H1 (cell line): ENCODE measurements around the gene GPR141. TPM values are rescaled to one million over a fixed set of nuclear protein-coding genes. Genes with fewer than 3 reads are reported as not detected.

Experiments used
- CTCF ChIA-PET: fragments of 300-600 bp; sonication (Branson Sonifier 250); formaldehyde crosslinking; loops from one replicate; lab custom pipeline; 2021; ENCODE audit not compliant: partially characterized antibody; lab: Charles Lee
- POLR2A ChIA-PET: fragments of 300-600 bp; sonication (Branson Sonifier 250); formaldehyde crosslinking; loops from one replicate; lab custom pipeline; 2021; ENCODE audit warnings: inconsistent platforms; ENCODE audit not compliant: partially characterized antibody; lab: Charles Lee
- DNase-seq, 2 experiments: peaks; one replicate each; pipeline versions ENCODE4 v3.0.0 to v3.0.0-alpha.2; 2010 to 2022; ENCODE audit warnings: low spot score in 2 of 2, low read depth in 1 of 2, mixed read lengths in 1 of 2
- FAIRE-seq: peaks from 2 replicates; lab custom pipeline; 2011; peaks lifted over from hg19 to GRCh38; lab: Jason Lieb, UNC
- H2AFZ ChIP-seq: 2 replicates; pipeline ENCODE4 v1.8.1; 2012; ENCODE audit warnings: low read length, inconsistent platforms
- H2AK5ac ChIP-seq: 2 replicates; pipeline ENCODE4 v1.6.1; 2013; ENCODE audit warnings: low read depth, low read length
- H2BK120ac ChIP-seq: replicated peaks from 2 replicates; pipeline ENCODE3; 2013; ENCODE audit warnings: low read depth, low read length, inconsistent platforms
- H2BK12ac ChIP-seq: 2 replicates; pipeline ENCODE4 v1.6.1; 2013; ENCODE audit warnings: low read depth, low read length
- H2BK15ac ChIP-seq: 2 replicates; pipeline ENCODE4 v1.6.1; 2013; ENCODE audit warnings: low read length
- H2BK20ac ChIP-seq: 2 replicates; pipeline ENCODE4 v1.6.1; 2013; ENCODE audit warnings: low read length
- H2BK5ac ChIP-seq: 2 replicates; pipeline ENCODE4 v1.6.1; 2013; ENCODE audit warnings: low read depth, low read length
- H3K14ac ChIP-seq: 2 replicates; pipeline ENCODE4 v1.6.1; 2013; ENCODE audit warnings: inconsistent platforms; ENCODE audit not compliant: insufficient read length
- H3K18ac ChIP-seq: 2 replicates; pipeline ENCODE4 v1.6.1; 2013; ENCODE audit warnings: low read length; ENCODE audit errors: extremely low read depth
- H3K23ac ChIP-seq: 2 replicates; pipeline ENCODE4 v1.6.1; 2013; ENCODE audit warnings: inconsistent platforms; ENCODE audit not compliant: insufficient read length
- H3K23me2 ChIP-seq: 2 replicates; pipeline ENCODE4 v1.6.1; 2013; ENCODE audit warnings: low read depth, low read length
- H3K27ac ChIP-seq: 2 replicates; pipeline ENCODE4 v1.6.1; 2011; ENCODE audit warnings: low read depth, low read length, inconsistent platforms
- H3K27me3 ChIP-seq, 4 experiments: replicated peaks in 1 of 4; 1 replicate in 1 of 4; 2 replicates in 3 of 4; pipeline versions ENCODE4 v1.6.1 to v1.8.1; 2011 to 2013; ENCODE audit warnings: low read length in 3 of 4, mild to moderate bottlenecking in 3 of 4, inconsistent platforms in 2 of 4, mixed read lengths in 2 of 4, moderate library complexity in 1 of 4; ENCODE audit not compliant: control insufficient read depth in 3 of 4, insufficient read depth in 3 of 4; ENCODE audit errors: extremely low read depth in 1 of 4
- H3K36me3 ChIP-seq, 4 experiments: 2 replicates each; pipeline versions ENCODE4 v1.6.1 to v1.8.1; 2011 to 2013; ENCODE audit warnings: mild to moderate bottlenecking in 4 of 4, low read length in 3 of 4, moderate library complexity in 2 of 4, control low read depth in 1 of 4, inconsistent platforms in 1 of 4; ENCODE audit not compliant: insufficient read depth in 4 of 4, control insufficient read depth in 2 of 4
- H3K4ac ChIP-seq: replicated peaks from 2 replicates; pipeline ENCODE3; 2013; ENCODE audit warnings: low read length, low read depth, mixed read lengths, inconsistent platforms; ENCODE audit not compliant: insufficient read length
- H3K4me1 ChIP-seq, 4 experiments: replicated peaks in 1 of 4; 1 replicate in 1 of 4; 2 replicates in 3 of 4; pipeline versions ENCODE4 v1.6.1 to v1.8.1; 2011 to 2013; ENCODE audit warnings: low read length in 3 of 4, inconsistent platforms in 2 of 4, mixed read lengths in 1 of 4; ENCODE audit not compliant: insufficient read depth in 4 of 4, control insufficient read depth in 3 of 4
- H3K4me2 ChIP-seq, 2 experiments: 2 replicates each; pipeline versions ENCODE4 v1.6.1 to v1.8.1; 2011 to 2013; ENCODE audit warnings: low read depth in 2 of 2, low read length in 2 of 2, control low read depth in 1 of 2, inconsistent platforms in 1 of 2, mild to moderate bottlenecking in 1 of 2; ENCODE audit not compliant: insufficient read depth in 1 of 2
- H3K4me3 ChIP-seq, 4 experiments: fragments of 200-600, 300-600 bp in 1 of 4; sonication (generic), shearing (Covaris generic), sonication (Bioruptor Twin) in 1 of 4; 2 replicates each; pipeline versions ENCODE4 v1.5.1 to v1.8.1; 2011 to 2016; ENCODE audit warnings: low read length in 4 of 4, low read depth in 3 of 4, control low read depth in 2 of 4, inconsistent platforms in 2 of 4, mild to moderate bottlenecking in 2 of 4, mixed read lengths in 1 of 4, moderate library complexity in 1 of 4; ENCODE audit not compliant: insufficient read depth in 2 of 4; ENCODE audit errors: extremely low read depth in 1 of 4
- H3K56ac ChIP-seq: replicated peaks from 2 replicates; pipeline ENCODE3; 2013; ENCODE audit warnings: low read depth, mild to moderate bottlenecking, mixed read lengths, low read length, inconsistent platforms; ENCODE audit not compliant: insufficient read length
- H3K79me1 ChIP-seq: 2 replicates; pipeline ENCODE4 v1.6.1; 2013; ENCODE audit warnings: low read depth, low read length, control low read depth
- H3K79me2 ChIP-seq, 2 experiments: 2 replicates each; pipeline versions ENCODE4 v1.6.1 to v1.8.1; 2012 to 2013; ENCODE audit warnings: low read length in 2 of 2, mild to moderate bottlenecking in 2 of 2, inconsistent platforms in 1 of 2; ENCODE audit not compliant: insufficient read depth in 2 of 2, control insufficient read depth in 1 of 2
- H3K9ac ChIP-seq, 4 experiments: replicated peaks in 1 of 4; 1 replicate in 1 of 4; 2 replicates in 3 of 4; pipeline versions ENCODE4 v1.6.1 to v1.8.1; 2011 to 2013; ENCODE audit warnings: low read depth in 3 of 4, low read length in 3 of 4, control low read depth in 2 of 4, mild to moderate bottlenecking in 2 of 4, moderate library complexity in 2 of 4, inconsistent platforms in 1 of 4; ENCODE audit errors: extremely low read depth in 1 of 4
- H3K9me3 ChIP-seq, 2 experiments: 2 replicates each; pipeline versions ENCODE4 v1.6.1 to v1.8.1; 2012 to 2013; ENCODE audit warnings: mild to moderate bottlenecking in 2 of 2, moderate library complexity in 2 of 2, control low read depth in 1 of 2, inconsistent platforms in 1 of 2, low read depth in 1 of 2, low read length in 1 of 2, mixed read lengths in 1 of 2; ENCODE audit not compliant: insufficient read depth in 2 of 2
- H4K20me1 ChIP-seq, 2 experiments: replicated peaks in 1 of 2; 2 replicates each; pipeline versions ENCODE3 to v1.8.1; 2011 to 2013; ENCODE audit warnings: inconsistent platforms in 2 of 2, low read length in 2 of 2, mild to moderate bottlenecking in 1 of 2; ENCODE audit not compliant: insufficient read depth in 2 of 2, control insufficient read depth in 1 of 2
- H4K5ac ChIP-seq: 2 replicates; pipeline ENCODE4 v1.6.1; 2013; ENCODE audit warnings: low read length, low read depth, mixed read lengths, inconsistent platforms; ENCODE audit not compliant: insufficient read length
- H4K8ac ChIP-seq: 2 replicates; pipeline ENCODE4 v1.8.0; 2013; ENCODE audit warnings: mild to moderate bottlenecking, moderate library complexity, low read length, inconsistent platforms; ENCODE audit not compliant: insufficient read depth; ENCODE audit errors: extremely low read depth
- H4K91ac ChIP-seq: replicated peaks from 2 replicates; pipeline ENCODE3; 2013; ENCODE audit warnings: low read length, mixed read lengths, inconsistent platforms; ENCODE audit not compliant: insufficient read length
- CHD1 ChIP-seq: IDR thresholded peaks from 2 replicates; pipeline ENCODE4 v1.6.1; 2012; ENCODE audit warnings: low read depth, low read length, improper control_type of control experiment
- CREB1 ChIP-seq: IDR thresholded peaks from 2 replicates; pipeline ENCODE4 v1.6.1; 2012; ENCODE audit warnings: inconsistent platforms
- CTCF ChIP-seq, 3 experiments: IDR thresholded peaks; 1 replicate in 2 of 3; 2 replicates in 1 of 3; pipeline versions ENCODE4 v1.5.1 to v1.6.1; 2011; ENCODE audit warnings: low read length in 3 of 3, mild to moderate bottlenecking in 3 of 3, inconsistent platforms in 2 of 3, low read depth in 1 of 3, moderate library complexity in 1 of 3; ENCODE audit not compliant: insufficient read depth in 1 of 3; ENCODE audit errors: control extremely low read depth in 1 of 3
- EP300 ChIP-seq, 2 experiments: IDR thresholded peaks; 1 replicate in 1 of 2; 2 replicates in 1 of 2; pipeline ENCODE4 v1.6.1; 2011 to 2012; ENCODE audit warnings: low read depth in 2 of 2, low read length in 2 of 2, mild to moderate bottlenecking in 2 of 2, borderline replicate concordance in 1 of 2, inconsistent platforms in 1 of 2, moderate library complexity in 1 of 2
- JUN ChIP-seq: IDR thresholded peaks from 2 replicates; pipeline ENCODE4 v1.6.1; 2011; ENCODE audit warnings: low read depth, mild to moderate bottlenecking, improper control_type of control experiment, low read length
- KDM4A ChIP-seq: IDR thresholded peaks from one replicate; pipeline ENCODE4 v1.7.1; 2012; ENCODE audit warnings: low read depth, mild to moderate bottlenecking, moderate library complexity, low read length, inconsistent platforms; ENCODE audit not compliant: severe bottlenecking
- SIRT6 ChIP-seq: IDR thresholded peaks from one replicate; pipeline ENCODE4 v1.7.1; 2012; ENCODE audit warnings: low read length, inconsistent platforms
- SP2 ChIP-seq: IDR thresholded peaks from 2 replicates; pipeline ENCODE4 v1.6.1; 2012; ENCODE audit warnings: mild to moderate bottlenecking, low read length, inconsistent platforms
- SRF ChIP-seq: IDR thresholded peaks from 2 replicates; pipeline ENCODE4 v1.6.1; 2011; ENCODE audit warnings: mild to moderate bottlenecking, low read depth, low read length, moderate library complexity
- TAF1 ChIP-seq: IDR thresholded peaks from 2 replicates; pipeline ENCODE4 v1.6.1; 2011; ENCODE audit warnings: mild to moderate bottlenecking, low read depth, low read length
- USF2 ChIP-seq: IDR thresholded peaks from 2 replicates; pipeline ENCODE4 v1.6.1; 2011; ENCODE audit warnings: low read length, improper control_type of control experiment
- WGBS, 2 experiments: shearing (Covaris generic) in 1 of 2; methylation state at CpG; one replicate each; pipeline versions ENCODE4 v1.1.6 to v1.1.7; 2013 to 2015; ENCODE audit warnings: low lambda C conversion rate in 2 of 2, mixed read lengths in 2 of 2, inconsistent platforms in 1 of 2, low coverage in 1 of 2, missing lambda C conversion rate in 1 of 2; ENCODE audit not compliant: insufficient replicate concordance in 2 of 2, insufficient coverage in 1 of 2, insufficient read length in 1 of 2; ENCODE audit errors: extremely low coverage in 1 of 2, missing lambda C conversion rate in 1 of 2; 5-methylcytosine and 5-hydroxymethylcytosine counted together
- polyA plus RNA-seq, 7 experiments: library from polyadenylated mRNA; depleted of rRNA in 3 of 7; stranded (reverse) in 5 of 7; unstranded in 2 of 7; fragments of >200 nt in 5 of 7; fragments of 200-250 nt in 2 of 7; gene quantifications; 1 replicate in 5 of 7; 2 replicates in 1 of 7; 4 replicates in 1 of 7; pipeline versions ENCODE4 v1.2.1 to v1.2.3, GENCODE V29; 2011 to 2013; ENCODE audit warnings: missing spikeins in 2 of 7, mixed read lengths in 2 of 7
- total RNA-seq: library from RNA; stranded (reverse); fragmentation: NEBNext Ultra II Directional; extraction: Animal tissue kit (Norgen Biotek cat#: 25700); gene quantifications from 2 replicates; pipeline ENCODE4 v1.2.1, GENCODE V29; 2021

The GPR141 gene
- total and polyA plus RNA-seq, 2 of the 8 experiments (the other 6 are each of a cell fraction or from before 2014, with no cell fraction given), result 0.45 to 1.0 TPM

GRCh38 chr7:37718585-37718984 lies 35.0 kb downstream of the GPR141 start:
- H3K18ac ChIP-seq, result no peak overlapping the region
- H4K91ac ChIP-seq, result no peak overlapping the region
- H3K4ac ChIP-seq, result no peak overlapping the region
- no peak overlapping the region for H4K8ac ChIP-seq
- FAIRE-seq, result no peak
- WGBS, 2 experiments, result 97% methylated on average over 2 of the region's 2 CpGs; no CpG with 5 or more reads in 1 of the 2 experiments
- H2AK5ac ChIP-seq, result no peak overlapping the region
- CTCF ChIA-PET, result interaction anchor here (0.6 to 1.6 kb wide), 4 partner anchors 9 to 211 kb away, joined by 3 to 6 read pairs (median 3); no protein-coding TSS in a partner anchor
- H3K4me1 ChIP-seq, result no peaks in the 10 kb centered on the region; a peak in 1 of 7 replicates
- no peaks in the 10 kb centered on the region; the same call in 1 of the 2 replicates for H3K23me2 ChIP-seq
- H2AFZ ChIP-seq, result no peak overlapping the region
- no peaks in the 10 kb centered on the region for H3K36me3 ChIP-seq
- no peaks in the 10 kb centered on the region for H3K79me1 ChIP-seq
- H3K56ac ChIP-seq, result no peak overlapping the region
- H3K14ac ChIP-seq, result no peak overlapping the region
- no peak overlapping the region for H3K23ac ChIP-seq
- H2BK15ac ChIP-seq, result no peak overlapping the region
- H2BK12ac ChIP-seq, result no peak overlapping the region
- no peaks in the 10 kb centered on the region for H3K9me3 ChIP-seq
- H2BK120ac ChIP-seq, result no peak overlapping the region
- DNase-seq, result no peak
- H3K4me2 ChIP-seq, result no peak overlapping the region
- no peaks in the 10 kb centered on the region for H4K20me1 ChIP-seq
- no peak overlapping the region for H2BK5ac ChIP-seq
- no peak overlapping the region for H3K27ac ChIP-seq
- POLR2A ChIA-PET, result no interaction called here
- H3K4me3 ChIP-seq, result no peak overlapping the region
- no peaks in the 10 kb centered on the region for H3K79me2 ChIP-seq
- no peak overlapping the region for H2BK20ac ChIP-seq
- H3K27me3 ChIP-seq, result no peaks in the 10 kb centered on the region
- H4K5ac ChIP-seq, result no peak overlapping the region
- no peak overlapping the region for H3K9ac ChIP-seq
- TF ChIP-seq SIRT6, result no peak
- TF ChIP-seq KDM4A, result no peak
- TF ChIP-seq CTCF (IDR thresholded peaks at IDR 0.05; ENCODE audit: control extremely low read depth in 1 of 3, insufficient read depth in 1 of 3, low read depth in 1 of 3, low read length in 3 of 3), result no peak
- TF ChIP-seq CHD1, result no peak
- no peak for TF ChIP-seq TAF1
- no peak for TF ChIP-seq EP300 (IDR thresholded peaks at IDR 0.05; ENCODE audit: borderline replicate concordance in 1 of 2, low read depth in 2 of 2, low read length in 2 of 2)
- TF ChIP-seq CREB1, result no peak
- no peak for TF ChIP-seq SRF
- TF ChIP-seq SP2, result no peak
- no peak for TF ChIP-seq JUN
- TF ChIP-seq USF2, result no peak
